B cell (primary cell): Measurements from ENCODE around the gene SUPT5H. TPM values are rescaled to one million over a fixed set of nuclear protein-coding genes. Genes with fewer than 3 reads are reported as not detected.

Experiments used
- ATAC-seq: fragments of 200-7000 bp; cut with Tn5 transposase; one replicate; pipeline ENCODE4 v1.10.0; 2021; ENCODE audit warnings: low read depth, mild to moderate bottlenecking, moderate number of reproducible peaks, moderate library complexity
- CTCF ChIA-PET: fragments of 350-600 bp; sonication (Branson Sonifier 250); formaldehyde crosslinking; loops from one replicate; lab custom pipeline; 2021; ENCODE audit warnings: antibody characterized with exemption, inconsistent platforms; lab: Charles Lee
- POLR2A ChIA-PET: fragments of 350-600 bp; sonication (Branson Sonifier 250); formaldehyde crosslinking; loops from one replicate; lab custom pipeline; 2021; ENCODE audit warnings: antibody characterized with exemption; lab: Charles Lee
- DNase-seq: peaks from one replicate; pipeline ENCODE4 v3.0.0; 2013
- H2AFZ ChIP-seq: 2 replicates; pipeline ENCODE4 v1.6.1; 2012; ENCODE audit warnings: mild to moderate bottlenecking, low read depth, low read length; ENCODE audit not compliant: insufficient read depth, poor library complexity, severe bottlenecking
- H3K27ac ChIP-seq, 2 donors: 1 replicate in 1 of 2; 2 replicates in 1 of 2; pipeline ENCODE4 v1.5.1; 2012 to 2013; ENCODE audit warnings: low read length in 2 of 2, mild to moderate bottlenecking in 2 of 2, moderate library complexity in 1 of 2
- H3K27me3 ChIP-seq, 4 experiments: fragments of 200-600 bp in 1 of 4; sonication (generic) in 1 of 4; replicated peaks in 1 of 4; 1 replicate in 2 of 4; 2 replicates in 2 of 4; pipeline versions ENCODE4 v1.6.1 to v1.7.0; 2013 to 2016; ENCODE audit warnings: low read length in 3 of 4, mild to moderate bottlenecking in 2 of 4, mixed read lengths in 1 of 4, moderate library complexity in 1 of 4; ENCODE audit not compliant: insufficient read depth in 4 of 4, control insufficient read depth in 3 of 4; ENCODE audit errors: control extremely low read depth in 1 of 4
- H3K36me3 ChIP-seq, 2 experiments: replicated peaks in 1 of 2; 1 replicate in 1 of 2; 2 replicates in 1 of 2; pipeline versions ENCODE4 v1.6.1 to v1.7.1; 2013; ENCODE audit warnings: low read length in 1 of 2; ENCODE audit not compliant: insufficient read depth in 2 of 2, control insufficient read depth in 1 of 2; ENCODE audit errors: control extremely low read depth in 1 of 2, extremely low read depth in 1 of 2
- H3K4me1 ChIP-seq, 2 donors: fragments of 200-600 bp in 1 of 2; sonication (generic) in 1 of 2; 1 replicate in 1 of 2; 2 replicates in 1 of 2; pipeline versions ENCODE4 v1.5.1 to v1.6.1; 2013 to 2017; ENCODE audit warnings: low read length in 2 of 2; ENCODE audit not compliant: control insufficient read depth in 2 of 2, insufficient read depth in 2 of 2
- H3K4me2 ChIP-seq: replicated peaks from 2 replicates; pipeline ENCODE3; 2012; ENCODE audit warnings: mild to moderate bottlenecking, low read depth, low read length; ENCODE audit not compliant: poor library complexity, severe bottlenecking
- H3K4me3 ChIP-seq, 5 experiments: fragments of 200-600 bp in 1 of 5; sonication (generic) in 1 of 5; 1 replicate in 3 of 5; 2 replicates in 2 of 5; pipeline versions ENCODE4 v1.5.1 to v1.7.0; 2011 to 2016; ENCODE audit warnings: low read length in 4 of 5, mild to moderate bottlenecking in 4 of 5, low read depth in 2 of 5, control low read depth in 1 of 5, moderate library complexity in 1 of 5; ENCODE audit not compliant: insufficient read depth in 1 of 5; ENCODE audit errors: control extremely low read depth in 1 of 5, extremely low read depth in 1 of 5
- H3K79me2 ChIP-seq: fragments of 200-600 bp; sonication (generic); one replicate; pipeline ENCODE4 v1.6.0; 2016; ENCODE audit warnings: low read length; ENCODE audit not compliant: control insufficient read depth, insufficient read depth
- H3K9ac ChIP-seq: fragments of 200-600 bp; sonication (generic); 2 replicates; pipeline ENCODE4 v1.6.1; 2017; ENCODE audit warnings: mild to moderate bottlenecking, low read length, moderate library complexity
- H3K9me3 ChIP-seq, 3 donors: one replicate each; pipeline versions ENCODE4 v1.6.1 to v1.7.1; 2013; ENCODE audit warnings: low read length in 2 of 3; ENCODE audit not compliant: control insufficient read depth in 2 of 3, insufficient read depth in 1 of 3; ENCODE audit errors: control extremely low read depth in 1 of 3
- H4K20me1 ChIP-seq: 2 replicates; pipeline ENCODE4 v1.6.0; 2012; ENCODE audit warnings: mild to moderate bottlenecking, low read length; ENCODE audit not compliant: insufficient read depth, control insufficient read depth, poor library complexity, severe bottlenecking
- H3K27ac Mint-ChIP-seq: one replicate; pipeline ENCODE4 v1.8.0; 2021; ENCODE audit warnings: mixed read lengths
- H3K27me3 Mint-ChIP-seq: one replicate; pipeline ENCODE4 v1.8.0; 2021; ENCODE audit warnings: mixed read lengths
- H3K4me1 Mint-ChIP-seq: one replicate; pipeline ENCODE4 v1.8.0; 2021; ENCODE audit warnings: mixed read lengths
- H3K4me3 Mint-ChIP-seq: one replicate; pipeline ENCODE4 v1.8.0; 2021; ENCODE audit warnings: mixed read lengths
- H3K9me3 Mint-ChIP-seq: one replicate; pipeline ENCODE4 v1.8.0; 2022; ENCODE audit warnings: mixed read lengths; ENCODE audit not compliant: insufficient read depth
- CTCF ChIP-seq: fragments of 200-600 bp; IDR thresholded peaks from one replicate; pipeline ENCODE4 v1.8.0; 2022; ENCODE audit warnings: antibody characterized with exemption, mild to moderate bottlenecking
- EZH2 ChIP-seq: IDR thresholded peaks from 2 replicates; pipeline ENCODE4 v1.6.1; 2012; ENCODE audit warnings: borderline replicate concordance, low read depth, mild to moderate bottlenecking, moderate library complexity, low read length; ENCODE audit not compliant: insufficient read depth, poor library complexity, severe bottlenecking
- WGBS: methylation state at CpG from one replicate; pipeline ENCODE4 v1.1.5; 2013; ENCODE audit warnings: missing lambda C conversion rate; ENCODE audit not compliant: insufficient coverage; 5-methylcytosine and 5-hydroxymethylcytosine counted together
- intact Hi-C: fragments of 100-400 bp; cut with micrococcal nuclease; formaldehyde crosslinking; loops from one replicate; pipeline ENCODE4 v1.10.0; 2022
- polyA plus RNA-seq: library from polyadenylated mRNA; depleted of rRNA; stranded (reverse); fragments of >200 nt; gene quantifications from 2 replicates; pipeline ENCODE4 v1.2.3, GENCODE V29; 2012
- total RNA-seq, 2 donors: library from RNA; stranded (reverse); fragments of 120-200 nt in 1 of 2; gene quantifications; 1 replicate in 1 of 2; 2 replicates in 1 of 2; pipeline versions ENCODE4 v1.2.3 to v1.2.4, GENCODE V29; 2013 to 2022

Gene SUPT5H
- total and polyA plus RNA-seq, 2 donors (not counting 1 experiment from before 2014, with no cell fraction given) = 119 to 203 TPM

- Mint-ChIP-seq H3K27me3 (no peaks in the 10 kb centered on the region), H3K4me1 (peaks cover 66% of the 10 kb centered on the region), H3K9me3 (no peaks in the 10 kb centered on the region), H3K4me3 (peak overlapping the region; percentile 70), H3K27ac (peak overlapping the region; percentile 96)
- WGBS = 41% methylated on average over 11 of the region's 11 CpGs
- peak overlapping the region in 2 of 5 experiments; percentile 12 to 14 for H3K4me3 ChIP-seq
- no peak for ATAC-seq
- peak overlapping the region; percentile 29 for H3K9ac ChIP-seq
- ChIA-PET CTCF (interaction anchor here (0.8 to 8.9 kb wide), 17 partner anchors 7 to 286 kb away, joined by 3 to 260 read pairs (median 7); partner anchors contain the start of genes PLEKHG2, RPS16, SAMD4B and ZFP36), POLR2A (interaction anchor here (0.6 to 4.1 kb wide), 8 partner anchors 10 to 272 kb away, joined by 3 to 67 read pairs (median 5); partner anchors contain the start of genes PAK4, PLEKHG2, RPS16 and SAMD4B)
- H3K4me2 ChIP-seq = peak overlapping the region; percentile 60
- peaks cover 52 to 64% of the 10 kb centered on the region in 2 donors for H3K4me1 ChIP-seq
- H2AFZ ChIP-seq = no peak overlapping the region
- TF ChIP-seq CTCF (no peak), EZH2 (no peak)
- peaks cover 18% of the 10 kb centered on the region for H4K20me1 ChIP-seq
- H3K36me3 ChIP-seq = peaks cover 0 to 32% of the 10 kb centered on the region in 2 experiments
- peaks cover 69% of the 10 kb centered on the region for H3K79me2 ChIP-seq
- intact Hi-C loops = loop anchor here (1.0 kb wide), 1 partner anchor 47 kb away; the partner anchor contains the start of gene SUPT5H
- peak; percentile 67 for DNase-seq
- peak overlapping the region; percentile 90 to 100 for H3K27ac ChIP-seq
- H3K27me3 ChIP-seq = no peaks in the 10 kb centered on the region
- H3K9me3 ChIP-seq = peaks cover 0 to 17% (median 0%) of the 10 kb centered on the region in 3 donors
Observed at GRCh38 chr19:39398297-39398864, 47.0 kb upstream of the SUPT5H start.

- WGBS = 100% methylated on average over 1 of the region's 4 CpGs
- Histone ChIP-seq H3K9me3 (peaks cover 0 to 17% (median 0%) of the 10 kb centered on the region in 3 donors), H2AFZ (no peak overlapping the region), H3K36me3 (peaks cover 0 to 23% of the 10 kb centered on the region in 2 experiments), H3K79me2 (peaks cover 63% of the 10 kb centered on the region), H3K4me2 (peak overlapping the region; percentile 32), H3K27ac (peak overlapping the region; percentile 42 to 100), H3K4me1 (peaks cover 59 to 74% of the 10 kb centered on the region in 2 donors), H3K9ac (no peak overlapping the region), H4K20me1 (peaks cover 8% of the 10 kb centered on the region), H3K27me3 (no peaks in the 10 kb centered on the region), H3K4me3 (no peak overlapping the region)
- Mint-ChIP-seq H3K4me1 (peaks cover 68% of the 10 kb centered on the region), H3K27me3 (no peaks in the 10 kb centered on the region), H3K4me3 (peak overlapping the region; percentile 81), H3K27ac (peak overlapping the region; percentile 96), H3K9me3 (no peaks in the 10 kb centered on the region)
- TF ChIP-seq CTCF (no peak), EZH2 (no peak)
- DNase-seq (no peak), ATAC-seq (no peak)
- intact Hi-C loops = loop anchor here (10.0 kb wide), 1 partner anchor 535 kb away; no protein-coding TSS in a partner anchor
- ChIA-PET CTCF (interaction anchor here (0.9 to 8.9 kb wide), 5 partner anchors 8 to 36 kb away, joined by 3 to 260 read pairs (median 28); partner anchors contain the start of genes MED29, PLEKHG2 and RPS16), POLR2A (interaction anchor here (1.1 to 8.8 kb wide), 5 partner anchors 8 to 36 kb away, joined by 4 to 74 read pairs (median 67); partner anchors contain the start of genes MED29, PAF1, PLEKHG2 and RPS16)
Observed at GRCh38 chr19:39399668-39400050, 45.7 kb upstream of the SUPT5H start.
